ENCODE results near the gene TMEM150B.

DNA sequence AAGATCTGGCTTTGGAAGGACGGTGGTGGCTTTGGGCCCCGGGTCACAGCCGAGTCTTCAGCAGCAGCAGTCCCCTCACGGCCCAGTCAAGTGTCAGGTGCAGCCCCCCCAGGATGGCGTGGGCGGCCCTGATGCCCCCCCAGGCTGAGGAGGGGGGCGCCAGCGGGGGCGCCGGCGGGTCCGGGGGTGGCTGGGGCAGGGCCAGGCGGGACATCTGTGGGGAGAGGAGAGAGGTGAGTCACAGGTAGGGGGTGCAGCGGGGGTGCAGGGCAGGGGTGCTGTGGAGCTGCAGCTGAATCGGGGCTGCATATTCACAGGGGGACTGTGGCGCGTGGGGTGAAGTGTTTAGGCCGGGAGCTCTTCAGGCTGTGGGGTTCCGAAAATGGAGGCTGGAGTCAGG, 40.8 kb upstream of the TMEM150B start:
- TF ChIP-seq, protein P1, sequence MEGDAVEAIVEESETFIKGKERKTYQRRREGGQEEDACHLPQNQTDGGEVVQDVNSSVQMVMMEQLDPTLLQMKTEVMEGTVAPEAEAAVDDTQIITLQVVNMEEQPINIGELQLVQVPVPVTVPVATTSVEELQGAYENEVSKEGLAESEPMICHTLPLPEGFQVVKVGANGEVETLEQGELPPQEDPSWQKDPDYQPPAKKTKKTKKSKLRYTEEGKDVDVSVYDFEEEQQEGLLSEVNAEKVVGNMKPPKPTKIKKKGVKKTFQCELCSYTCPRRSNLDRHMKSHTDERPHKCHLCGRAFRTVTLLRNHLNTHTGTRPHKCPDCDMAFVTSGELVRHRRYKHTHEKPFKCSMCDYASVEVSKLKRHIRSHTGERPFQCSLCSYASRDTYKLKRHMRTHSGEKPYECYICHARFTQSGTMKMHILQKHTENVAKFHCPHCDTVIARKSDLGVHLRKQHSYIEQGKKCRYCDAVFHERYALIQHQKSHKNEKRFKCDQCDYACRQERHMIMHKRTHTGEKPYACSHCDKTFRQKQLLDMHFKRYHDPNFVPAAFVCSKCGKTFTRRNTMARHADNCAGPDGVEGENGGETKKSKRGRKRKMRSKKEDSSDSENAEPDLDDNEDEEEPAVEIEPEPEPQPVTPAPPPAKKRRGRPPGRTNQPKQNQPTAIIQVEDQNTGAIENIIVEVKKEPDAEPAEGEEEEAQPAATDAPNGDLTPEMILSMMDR (IDR thresholded peaks at IDR 0.05; ENCODE audit: insufficient read depth, low read length, poor library complexity, severe bottlenecking), result no peak
- TF ChIP-seq EZH2phosphoT487 (conservative IDR thresholded peaks at IDR 0.05; ENCODE audit: low read length), result no peak

Measured in SU-DHL-6 (cell line).